ENCODE results near the gene PTH1R.

DNA sequence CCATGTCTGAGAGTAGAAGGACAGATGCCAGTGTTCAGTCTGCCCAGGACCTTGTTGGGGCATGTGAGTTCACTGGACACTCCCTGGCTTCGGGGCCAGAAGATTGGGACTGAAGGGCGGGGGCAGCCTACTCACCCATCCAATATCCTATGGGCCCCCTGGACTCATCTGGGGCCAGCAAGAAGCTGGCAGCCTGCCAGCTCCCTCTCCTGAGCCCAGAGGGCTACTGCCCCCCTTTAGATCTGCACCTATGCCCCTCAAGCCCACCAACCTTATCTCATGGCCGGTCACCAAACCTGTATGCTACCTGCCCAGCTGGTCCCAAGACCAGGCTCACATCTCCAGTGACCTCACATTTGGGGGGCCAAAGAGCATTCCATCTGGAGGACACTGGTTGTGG lies 8.1 kb downstream of the PTH1R start:
- TF ChIP-seq JUN (IDR thresholded peaks at IDR 0.05) = no peak
- no peak for TF ChIP-seq EP300 (IDR thresholded peaks at IDR 0.05)
- TF ChIP-seq CHD4 (IDR thresholded peaks at IDR 0.05; ENCODE audit: borderline replicate concordance) = no peak
- TF ChIP-seq EHMT2 (IDR thresholded peaks at IDR 0.05; ENCODE audit: low read depth) = no peak
